Effector CD4-positive, alpha-beta T cell (primary cell): ENCODE results near the gene C12orf50.
"Not testable (repeated sequence)": the region's sequence is repeated elsewhere in the genome, so short reads cannot be mapped to it uniquely, and the experiment has no call there.

ENCODE experiments used
- DNase-seq: peaks from one replicate; pipeline ENCODE4 v3.0.0-alpha.2; 2020

C12orf50 gene

GRCh38 chr12:87985069-87985675, 44.0 kb downstream of the C12orf50 start:
- DNase-seq, result no peak

- no peak for DNase-seq
Measured at GRCh38 chr12:87982208-87982607, 47.0 kb downstream of the C12orf50 start.

- no peak for DNase-seq
Measured at GRCh38 chr12:87981495-87981894, 47.7 kb downstream of the C12orf50 start.

- DNase-seq, result no peak
Measured at GRCh38 chr12:87975879-87976278, 53.3 kb downstream of the C12orf50 start.

GRCh38 chr12:87967871-87968270, 61.3 kb downstream of the C12orf50 start:
- DNase-seq, result no peak

- DNase-seq, result no peak
Measured at GRCh38 chr12:87960566-87960965, 68.6 kb downstream of the C12orf50 start.

- not testable (repeated sequence) for DNase-seq
Measured at GRCh38 chr12:87954028-87954427, 75.2 kb downstream of the C12orf50 start.

GRCh38 chr12:87953256-87953860, 75.8 kb downstream of the C12orf50 start:
- DNase-seq, result no peak

- DNase-seq, result no peak
Measured at GRCh38 chr12:87952850-87953249, 76.4 kb downstream of the C12orf50 start.

GRCh38 chr12:87952223-87952622, 77.0 kb downstream of the C12orf50 start:
- DNase-seq, result no peak

- no peak for DNase-seq
Measured at GRCh38 chr12:87943762-87944161, 85.4 kb downstream of the C12orf50 start.

GRCh38 chr12:87943023-87943422, 86.2 kb downstream of the C12orf50 start:
- DNase-seq, result no peak

- DNase-seq, result no peak
Measured at GRCh38 chr12:87939182-87939581, 90.0 kb downstream of the C12orf50 start.

- DNase-seq, result no peak
Measured at GRCh38 chr12:87935216-87935615, 94.0 kb downstream of the C12orf50 start.

- no peak for DNase-seq
Measured at GRCh38 chr12:87933991-87934390, 95.2 kb downstream of the C12orf50 start.

- DNase-seq, result no peak
Measured at GRCh38 chr12:87931812-87932211, 97.4 kb downstream of the C12orf50 start.

GRCh38 chr12:87930627-87931026, 98.6 kb downstream of the C12orf50 start:
- no peak for DNase-seq
